ENCODE data around the gene TMEM185B.
"Not testable (repeated sequence)": the region's sequence is repeated elsewhere in the genome, so short reads cannot be mapped to it uniquely, and the experiment has no call there.

TMEM185B gene

DNA sequence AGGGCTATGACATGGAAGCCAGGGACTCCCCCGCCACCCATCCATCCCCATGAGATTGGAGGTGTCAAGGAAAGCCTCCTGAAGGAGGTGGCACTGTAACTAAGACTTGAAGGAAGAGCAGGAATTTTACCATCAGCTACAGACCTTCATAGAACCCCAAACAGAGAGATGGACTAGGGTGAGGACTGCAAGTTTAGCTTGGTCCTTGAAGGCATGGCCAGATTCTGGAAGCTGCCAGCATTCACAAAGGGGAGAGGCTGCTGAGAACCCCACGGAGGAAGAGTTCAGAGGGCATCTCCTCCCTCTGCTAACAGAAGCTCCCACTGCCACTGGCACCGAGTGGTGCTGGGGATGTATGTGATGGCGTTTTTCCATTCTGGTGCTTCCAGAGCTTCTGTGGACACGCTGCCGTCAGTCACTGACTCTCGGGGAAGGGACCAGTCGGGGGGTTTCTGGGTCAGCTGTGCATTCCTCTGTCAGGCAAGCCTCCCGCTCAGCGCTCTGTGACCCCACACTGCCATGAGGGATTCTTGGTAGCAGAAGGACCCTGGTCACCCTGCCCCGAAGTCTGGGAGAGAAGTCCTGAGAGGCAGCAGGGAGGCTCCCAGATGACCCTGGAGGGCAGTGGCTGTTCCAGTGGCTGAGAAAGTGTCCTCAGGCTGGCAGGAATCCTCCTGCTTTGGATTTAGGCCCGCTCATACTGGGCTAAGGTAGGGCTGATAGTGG lies 18.1 kb downstream of the TMEM185B start:
- no peak for DNase-seq

- DNase-seq = no peak
Observed at GRCh38 chr2:120204417-120204816, 18.8 kb downstream of the TMEM185B start.

GRCh38 chr2:120204022-120204405 lies 19.2 kb downstream of the TMEM185B start:
- DNase-seq = no peak

DNA sequence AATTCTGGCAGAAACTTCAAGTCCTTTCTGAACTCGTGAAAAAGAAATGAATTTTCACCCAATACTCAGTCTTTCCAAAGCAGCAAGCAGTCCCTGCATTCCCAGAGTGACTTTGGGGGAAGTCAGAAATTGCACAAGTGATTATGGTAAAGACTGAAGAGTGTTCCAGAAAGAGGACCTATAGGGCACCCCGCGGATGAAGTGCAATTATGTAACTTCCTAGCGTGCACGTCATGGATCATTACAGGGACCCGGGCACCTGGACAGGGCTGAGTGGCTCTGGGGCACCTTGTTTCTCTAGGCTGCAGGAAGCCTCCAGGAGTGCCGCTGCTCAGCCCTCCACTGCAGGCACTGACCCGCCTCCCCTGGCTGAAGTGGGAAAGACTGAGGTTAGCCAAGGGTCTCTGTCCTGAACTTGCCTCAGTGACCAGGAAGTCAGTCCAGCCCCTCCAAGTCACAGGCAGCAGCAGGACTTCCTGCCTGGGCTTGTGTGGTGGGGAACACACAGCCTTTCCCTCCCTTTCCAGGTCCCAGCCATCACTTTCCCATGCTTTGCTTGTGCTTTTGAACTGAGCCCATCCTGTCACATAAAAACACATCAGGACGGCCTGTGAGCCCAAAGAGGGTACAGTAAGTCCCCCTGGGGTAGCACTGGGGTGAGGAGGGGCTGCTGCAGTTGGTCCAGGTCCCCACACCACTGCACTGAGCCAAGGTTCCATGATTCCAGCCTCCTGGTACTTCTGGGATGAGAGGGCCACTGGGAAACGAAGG lies 19.8 kb downstream of the TMEM185B start:
- no peak for DNase-seq

- not testable (repeated sequence) for DNase-seq
Observed at GRCh38 chr2:120199817-120200459, 23.3 kb downstream of the TMEM185B start.

GRCh38 chr2:120195553-120195952 lies 27.6 kb downstream of the TMEM185B start:
- DNase-seq = no peak

GRCh38 chr2:120192280-120192679 lies 30.9 kb downstream of the TMEM185B start:
- DNase-seq = no peak

GRCh38 chr2:120189189-120189588 lies 34.0 kb downstream of the TMEM185B start:
- DNase-seq = no peak

GRCh38 chr2:120182019-120182560 lies 41.1 kb downstream of the TMEM185B start:
- DNase-seq = no peak

DNA sequence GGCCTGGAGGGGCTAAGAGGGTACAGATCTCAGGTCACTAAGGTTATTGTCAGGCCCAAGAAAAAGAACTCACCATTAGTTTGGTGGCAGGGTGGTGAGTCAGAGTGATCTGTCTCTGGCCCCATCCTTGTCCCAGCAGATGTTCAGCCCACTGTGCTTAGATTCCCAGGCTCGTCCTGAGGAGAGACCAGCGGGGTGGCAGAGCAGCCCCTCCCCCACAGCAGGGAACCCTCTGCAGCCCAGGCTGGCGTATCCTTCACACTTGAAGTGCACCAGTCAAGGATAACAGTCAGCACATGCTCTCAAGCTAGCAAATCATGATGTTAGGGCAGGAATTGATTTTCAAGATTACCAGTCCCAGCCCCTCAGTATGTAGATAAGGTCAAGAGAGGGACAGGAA lies 43.1 kb downstream of the TMEM185B start:
- no peak for DNase-seq

DNA sequence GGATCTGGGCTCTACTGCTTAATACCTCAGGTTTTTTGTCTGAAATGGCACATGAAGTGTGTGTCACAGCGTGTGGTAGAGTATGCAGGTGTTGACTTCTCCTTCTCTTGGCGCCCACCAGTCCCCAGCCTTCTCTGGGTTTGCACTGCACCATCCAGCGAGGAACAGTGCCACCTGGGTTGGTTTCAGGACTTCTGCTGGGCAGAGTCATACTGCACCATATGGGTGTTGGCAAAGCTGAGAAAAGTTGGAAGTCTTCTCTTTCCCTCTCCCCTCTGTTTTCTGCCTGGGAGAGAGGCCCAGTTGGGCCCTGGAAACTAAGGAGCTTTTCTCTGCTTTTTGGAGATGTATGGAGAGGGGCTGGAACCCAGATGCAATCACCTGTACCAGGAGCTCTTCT lies 43.8 kb downstream of the TMEM185B start:
- DNase-seq = no peak

- peak; percentile 10 for DNase-seq
Observed at GRCh38 chr2:120177973-120178372, 45.2 kb downstream of the TMEM185B start.

DNA sequence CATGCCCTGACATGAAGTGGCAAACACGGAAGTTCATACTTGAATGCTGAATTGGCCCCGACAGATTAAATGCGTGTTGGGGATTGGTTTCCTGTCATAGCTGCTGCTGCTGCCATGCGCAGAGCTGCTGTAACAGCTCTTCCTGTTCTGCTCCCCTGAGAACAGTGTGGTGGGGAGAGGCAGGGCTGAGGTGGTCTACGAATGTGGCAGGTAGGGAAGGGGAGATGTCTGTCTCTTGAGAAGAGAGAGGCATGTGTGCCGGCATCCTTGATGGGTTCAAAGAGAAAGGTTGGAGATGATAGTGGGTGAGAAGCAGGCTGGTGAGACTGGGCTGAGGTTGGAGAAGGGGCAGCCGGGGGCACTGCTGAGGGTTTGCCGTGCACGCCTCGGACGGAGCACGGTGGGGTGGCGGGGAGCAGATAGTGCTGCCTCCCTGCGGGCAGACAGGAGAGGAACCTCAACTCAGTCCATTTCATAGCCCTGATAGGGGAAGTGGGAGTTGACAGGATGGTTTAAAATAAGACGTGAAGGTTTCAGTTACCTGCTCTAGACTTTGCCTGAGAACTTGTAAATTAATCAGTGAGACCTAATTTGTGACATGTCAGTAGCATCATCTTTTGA lies 46.1 kb downstream of the TMEM185B start:
- DNase-seq = peak; percentile 93

- DNase-seq = no peak
Observed at GRCh38 chr2:120176526-120176925, 46.7 kb downstream of the TMEM185B start.

- DNase-seq = peak; percentile 85
Observed at GRCh38 chr2:120174963-120175581, 48.1 kb downstream of the TMEM185B start.
